ENCODE data around the gene VARS2.
"Not testable (repeated sequence)": the region's sequence is repeated elsewhere in the genome, so short reads cannot be mapped to it uniquely, and the experiment has no call there.

Gene VARS2

GRCh38 chr6:30951907-30952469 lies 38.0 kb downstream of the VARS2 start:
- Mint-ChIP-seq H3K27me3 (peaks cover 78% of the 10 kb centered on the region), H3K27ac (peak overlapping the region in 1 of 2 donors; percentile 83), H3K9me3 (peaks cover 28 to 34% of the 10 kb centered on the region in 2 donors), H3K4me1 (peaks cover 26% of the 10 kb centered on the region), H3K4me3 (no peak overlapping the region)
- DNase-seq, result peak in 1 of 2 donors; percentile 51
- ATAC-seq, result peak; percentile 68

- peaks cover 61% of the 10 kb centered on the region for H3K27me3 Mint-ChIP-seq
Measured at GRCh38 chr6:30954631-30955366, 40.8 kb downstream of the VARS2 start.

GRCh38 chr6:30955367-30956042 lies 41.5 kb downstream of the VARS2 start:
- peak overlapping the region; percentile 80 to 83 for H3K4me3 Mint-ChIP-seq
- H3K9me3 Mint-ChIP-seq, result peaks cover 13 to 15% of the 10 kb centered on the region in 2 donors
- ATAC-seq, result peak; percentile 88
- H3K27ac Mint-ChIP-seq, result peak overlapping the region; percentile 86 to 94
- H3K27me3 Mint-ChIP-seq, result peaks cover 54% of the 10 kb centered on the region
- DNase-seq, result peak; percentile 83 to 85
- peaks cover 26% of the 10 kb centered on the region for H3K4me1 Mint-ChIP-seq

More at GRCh38 chr6:30954631-30955366, 40.8 kb downstream of the VARS2 start:
- peak overlapping the region; percentile 86 to 94 for H3K27ac Mint-ChIP-seq
- peaks cover 16 to 20% of the 10 kb centered on the region in 2 donors for H3K9me3 Mint-ChIP-seq
- peak overlapping the region; percentile 80 to 83 for H3K4me3 Mint-ChIP-seq
- no peak for DNase-seq
- ATAC-seq, result no peak
- H3K4me1 Mint-ChIP-seq, result peaks cover 26% of the 10 kb centered on the region

GRCh38 chr6:30957716-30958115 lies 43.7 kb downstream of the VARS2 start:
- no peak for ATAC-seq
- peaks cover 32% of the 10 kb centered on the region for H3K27me3 Mint-ChIP-seq
- peaks cover 10% of the 10 kb centered on the region for H3K4me1 Mint-ChIP-seq
- H3K4me3 Mint-ChIP-seq, result no peak overlapping the region
- no peak for DNase-seq
- H3K9me3 Mint-ChIP-seq, result no peaks in the 10 kb centered on the region
- H3K27ac Mint-ChIP-seq, result no peak overlapping the region

GRCh38 chr6:30960907-30961673 lies 47.1 kb downstream of the VARS2 start:
- DNase-seq (no peak), ATAC-seq (no peak)
- Mint-ChIP-seq H3K9me3 (no peaks in the 10 kb centered on the region), H3K4me3 (no peak overlapping the region), H3K27ac (no peak overlapping the region), H3K4me1 (peaks cover 21% of the 10 kb centered on the region), H3K27me3 (peaks cover 38% of the 10 kb centered on the region)

GRCh38 chr6:30962716-30963115 lies 48.7 kb downstream of the VARS2 start:
- DNase-seq, result no peak
- H3K4me1 Mint-ChIP-seq, result peaks cover 21% of the 10 kb centered on the region
- H3K27me3 Mint-ChIP-seq, result peaks cover 38% of the 10 kb centered on the region
- H3K4me3 Mint-ChIP-seq, result no peak overlapping the region
- no peak for ATAC-seq
- no peak overlapping the region for H3K27ac Mint-ChIP-seq
- H3K9me3 Mint-ChIP-seq, result no peaks in the 10 kb centered on the region

GRCh38 chr6:30963641-30964040 lies 49.6 kb downstream of the VARS2 start:
- H3K4me1 Mint-ChIP-seq, result peaks cover 21% of the 10 kb centered on the region
- H3K4me3 Mint-ChIP-seq, result no peak overlapping the region
- peaks cover 38% of the 10 kb centered on the region for H3K27me3 Mint-ChIP-seq
- H3K9me3 Mint-ChIP-seq, result no peaks in the 10 kb centered on the region
- ATAC-seq (no peak), DNase-seq (no peak)
- no peak overlapping the region for H3K27ac Mint-ChIP-seq

- no peaks in the 10 kb centered on the region for H3K9me3 Mint-ChIP-seq
- H3K4me1 Mint-ChIP-seq, result peaks cover 21% of the 10 kb centered on the region
- DNase-seq (peak; percentile 32 to 52), ATAC-seq (peak; percentile 80)
- no peak overlapping the region for H3K4me3 Mint-ChIP-seq
- no peak overlapping the region for H3K27ac Mint-ChIP-seq
- peaks cover 34% of the 10 kb centered on the region for H3K27me3 Mint-ChIP-seq
Measured at GRCh38 chr6:30964075-30964474, 50.0 kb downstream of the VARS2 start.

GRCh38 chr6:30965140-30965601 lies 51.1 kb downstream of the VARS2 start:
- ATAC-seq (peak; percentile 65), DNase-seq (peak; percentile 10 to 23)
- Mint-ChIP-seq H3K4me3 (no peak overlapping the region), H3K9me3 (no peaks in the 10 kb centered on the region), H3K27me3 (peaks cover 28% of the 10 kb centered on the region), H3K4me1 (peaks cover 21% of the 10 kb centered on the region), H3K27ac (no peak overlapping the region)

- Mint-ChIP-seq H3K27me3 (peaks cover 28% of the 10 kb centered on the region), H3K9me3 (no peaks in the 10 kb centered on the region), H3K4me1 (peaks cover 21% of the 10 kb centered on the region), H3K27ac (no peak overlapping the region), H3K4me3 (no peak overlapping the region)
- no peak for ATAC-seq
- DNase-seq, result no peak
Measured at GRCh38 chr6:30966154-30966553, 52.1 kb downstream of the VARS2 start.

GRCh38 chr6:30969171-30969570 lies 55.1 kb downstream of the VARS2 start:
- H3K9me3 Mint-ChIP-seq, H3K4me3 Mint-ChIP-seq, ATAC-seq, DNase-seq: not testable (repeated sequence)
- Mint-ChIP-seq H3K27me3 (peaks cover 34% of the 10 kb centered on the region), H3K4me1 (peaks cover 18% of the 10 kb centered on the region), H3K27ac (peak overlapping the region in 1 of 2 donors; percentile 7)

GRCh38 chr6:30970946-30971345 lies 56.9 kb downstream of the VARS2 start:
- H3K4me1 Mint-ChIP-seq, result peaks cover under 1% of the 10 kb centered on the region
- ATAC-seq, result no peak

GRCh38 chr6:30972816-30973215 lies 58.8 kb downstream of the VARS2 start:
- ATAC-seq, result no peak
- Mint-ChIP-seq H3K27ac (no peak overlapping the region), H3K4me1 (no peaks in the 10 kb centered on the region), H3K4me3 (no peak overlapping the region), H3K27me3 (peaks cover 10% of the 10 kb centered on the region), H3K9me3 (no peaks in the 10 kb centered on the region)
- DNase-seq, result no peak

More at GRCh38 chr6:30970946-30971345, 56.9 kb downstream of the VARS2 start:
- DNase-seq, result no peak
- Mint-ChIP-seq H3K4me3 (no peak overlapping the region), H3K27ac (no peak overlapping the region), H3K27me3 (peaks cover 16% of the 10 kb centered on the region), H3K9me3 (no peaks in the 10 kb centered on the region)

GRCh38 chr6:30974490-30975252 lies 60.6 kb downstream of the VARS2 start:
- DNase-seq, result no peak
- Mint-ChIP-seq H3K4me1 (no peaks in the 10 kb centered on the region), H3K27me3 (peaks cover 17% of the 10 kb centered on the region), H3K9me3 (no peaks in the 10 kb centered on the region), H3K4me3 (no peak overlapping the region), H3K27ac (no peak overlapping the region)
- no peak for ATAC-seq

Measured in stimulated activated naive CD8-positive, alpha-beta T cell treated with anti-CD3 and anti-CD28 coated beads, Interleukin-15, amount 100 ng/mL, for 72 hours (primary cell).